Stimulated activated CD4-positive, alpha-beta T cell treated with anti-CD3 and anti-CD28 coated beads, Interleukin-12 subunit alpha, Interleukin-12 subunit beta, amount 100 ng/mL, for 4 hours (primary cell): Measurements from ENCODE around the gene TMEM26.

Experiments
- DNase-seq: peaks from one replicate; pipeline ENCODE4 v3.0.0-alpha.2; 2020

Gene TMEM26

DNA sequence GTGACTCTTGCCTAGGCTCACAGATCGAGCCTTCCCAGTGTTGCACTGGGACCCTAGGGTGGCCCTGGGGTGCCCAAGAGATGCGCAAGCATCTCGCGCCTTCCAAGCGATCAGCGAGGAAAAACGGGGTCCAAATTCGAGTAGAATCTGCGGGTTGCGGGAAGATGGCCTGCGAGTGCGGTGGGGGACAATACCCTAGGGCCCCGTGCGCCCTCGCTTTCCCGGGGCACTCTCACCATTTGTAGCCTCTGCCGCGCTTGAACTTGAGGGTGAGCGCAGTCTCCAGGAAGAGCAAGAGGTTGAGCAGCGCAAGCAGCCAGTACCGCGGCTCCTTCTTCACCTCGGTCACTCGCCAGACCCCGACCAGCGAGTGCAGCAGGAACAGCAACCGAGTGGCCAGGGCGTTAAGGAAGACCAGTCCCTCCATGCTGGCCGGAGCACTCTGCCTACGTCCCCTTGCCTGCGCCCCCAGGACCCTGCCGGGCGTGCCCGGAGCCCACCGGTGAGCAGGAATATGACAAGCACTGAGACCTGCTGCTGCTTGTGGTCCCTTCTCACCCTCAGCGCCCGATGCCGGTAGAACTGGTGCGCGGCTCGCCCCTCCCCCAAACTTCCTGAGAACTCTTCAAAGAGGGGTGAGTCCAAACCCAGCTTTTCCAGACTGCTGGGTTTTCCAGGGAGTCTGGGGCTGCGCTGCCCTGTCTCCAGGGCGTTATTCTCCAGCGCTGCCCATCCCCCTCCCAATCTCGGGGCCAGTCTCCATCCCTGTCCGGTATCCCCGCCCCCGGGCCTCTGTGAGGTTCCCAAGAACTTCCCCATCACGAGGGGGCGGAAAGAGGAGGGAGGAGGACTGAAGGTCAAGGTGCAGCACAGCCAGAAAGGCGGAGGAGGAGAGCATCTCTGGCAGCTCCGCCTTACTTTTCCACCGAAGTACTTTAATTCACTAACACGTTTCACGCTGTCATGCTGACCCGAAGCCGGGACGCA is at the start of gene TMEM26:
TMEM26 (minus strand) TSS at position 727 of the 987 bp plus-strand sequence; CDS start at position 427, 300 bp downstream.
- no peak for DNase-seq

DNA sequence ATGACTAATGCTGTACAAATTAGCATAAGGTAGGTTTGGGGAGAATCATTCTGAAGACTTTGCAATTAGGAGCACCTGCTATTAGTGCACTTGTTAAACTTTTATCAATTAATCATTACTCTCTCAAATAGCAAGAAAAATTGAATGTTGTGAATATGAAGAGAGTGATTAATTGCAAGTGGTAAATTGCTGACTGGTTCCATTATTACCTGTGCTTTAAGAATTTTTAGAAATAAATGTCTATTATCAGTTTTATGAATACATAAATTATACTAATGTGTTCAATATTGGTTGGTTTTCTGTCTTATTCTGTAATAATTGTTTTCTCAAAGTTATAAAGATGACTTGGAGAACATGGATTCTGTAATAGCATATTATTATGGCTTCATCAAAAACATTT is 47.3 kb upstream of the TMEM26 start:
- DNase-seq: no peak

DNA sequence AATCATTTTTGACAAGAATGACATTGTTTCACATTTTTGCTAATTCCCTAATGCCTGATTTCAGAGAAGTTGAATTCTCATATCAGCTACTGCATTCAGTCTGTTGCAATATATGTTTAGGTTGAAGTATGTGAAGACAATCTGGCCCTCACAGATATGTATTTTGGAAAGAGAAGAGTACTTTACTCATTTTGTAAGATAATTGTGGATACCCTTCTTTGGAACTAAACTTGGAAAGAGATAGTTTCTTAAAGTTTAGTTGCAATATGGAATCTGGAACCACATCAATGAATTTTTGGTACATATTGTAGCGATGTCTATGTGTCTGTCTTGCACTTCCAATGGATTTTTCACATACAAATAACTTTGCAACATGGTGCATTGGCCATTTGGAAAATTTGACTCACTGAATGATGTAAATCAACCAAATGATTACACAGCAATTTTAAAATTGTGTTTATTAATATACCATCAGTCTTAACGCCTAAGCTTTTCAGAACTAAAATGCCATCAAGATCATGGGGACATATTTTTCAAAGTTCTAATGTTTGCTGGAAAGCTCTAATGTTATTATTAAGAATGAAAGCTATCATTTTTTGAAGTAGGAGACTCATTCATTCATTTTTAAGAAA is 39.3 kb upstream of the TMEM26 start:
- DNase-seq: no peak

DNA sequence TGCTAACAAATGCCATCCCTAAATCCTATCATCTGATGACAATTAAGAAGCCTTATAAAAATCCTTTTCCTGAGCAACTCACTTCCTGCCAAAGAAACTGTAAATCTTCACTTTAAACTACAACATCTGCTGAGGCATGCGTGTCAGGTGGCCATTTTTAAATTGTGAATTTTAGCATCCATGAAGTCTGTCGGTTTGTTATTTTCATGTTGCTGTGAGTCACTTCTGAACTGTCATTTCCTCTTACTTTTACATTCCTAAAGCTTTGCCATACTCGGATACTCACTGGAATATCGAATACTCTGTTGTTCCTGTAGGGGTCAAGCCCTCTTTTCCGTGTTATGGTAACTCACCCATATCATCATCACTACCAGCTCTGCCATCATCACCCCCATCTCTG is 34.3 kb upstream of the TMEM26 start:
- no peak for DNase-seq

DNA sequence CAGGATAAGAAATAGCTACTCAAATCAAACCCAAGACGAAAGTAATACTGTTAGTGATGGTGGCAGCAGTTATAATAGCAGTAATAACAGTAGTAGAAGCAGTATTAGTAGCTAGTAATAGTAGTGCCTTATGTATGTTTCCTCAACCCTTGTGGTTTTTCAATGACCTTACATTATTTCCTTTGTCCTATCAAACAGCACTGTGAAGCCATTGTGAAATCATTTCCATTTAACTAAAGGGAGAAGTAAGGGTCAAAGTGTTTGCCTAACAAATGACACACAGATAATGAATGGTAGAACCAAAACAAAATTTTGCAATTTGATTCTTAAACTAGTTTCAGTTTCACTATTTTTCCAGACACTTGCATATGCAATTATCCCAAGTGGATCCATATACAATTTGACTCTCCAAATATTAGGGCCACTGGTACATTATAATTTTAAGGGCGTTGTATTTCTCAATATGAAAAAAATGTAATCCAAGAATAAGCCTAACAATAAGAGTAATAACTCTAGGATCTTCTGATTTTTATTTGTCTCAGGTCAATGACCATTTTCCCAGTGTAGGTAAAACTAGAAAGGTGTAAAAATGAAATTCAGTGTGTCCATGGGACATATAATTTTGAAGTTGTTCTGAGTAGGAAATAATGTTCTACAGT is 33.7 kb upstream of the TMEM26 start:
- DNase-seq: no peak

DNA sequence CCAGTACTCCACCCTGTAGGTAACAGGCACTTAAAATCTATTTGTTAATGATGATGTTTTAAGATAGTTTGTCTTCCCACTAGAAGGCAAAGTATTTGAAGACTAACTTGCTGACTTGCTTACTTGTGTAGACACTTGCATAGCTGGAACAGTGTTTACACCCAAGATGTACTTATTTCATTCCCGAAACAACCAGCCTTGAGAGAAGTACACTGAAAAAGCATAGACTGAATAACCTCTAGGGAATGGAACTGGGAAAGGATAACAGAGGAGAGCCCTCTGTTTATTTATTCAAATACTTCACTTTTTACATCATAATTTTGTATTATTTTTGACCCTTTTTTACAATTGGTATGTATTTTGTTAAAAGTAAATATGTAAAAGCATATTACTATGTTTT is 33.1 kb upstream of the TMEM26 start:
- DNase-seq: no peak

DNA sequence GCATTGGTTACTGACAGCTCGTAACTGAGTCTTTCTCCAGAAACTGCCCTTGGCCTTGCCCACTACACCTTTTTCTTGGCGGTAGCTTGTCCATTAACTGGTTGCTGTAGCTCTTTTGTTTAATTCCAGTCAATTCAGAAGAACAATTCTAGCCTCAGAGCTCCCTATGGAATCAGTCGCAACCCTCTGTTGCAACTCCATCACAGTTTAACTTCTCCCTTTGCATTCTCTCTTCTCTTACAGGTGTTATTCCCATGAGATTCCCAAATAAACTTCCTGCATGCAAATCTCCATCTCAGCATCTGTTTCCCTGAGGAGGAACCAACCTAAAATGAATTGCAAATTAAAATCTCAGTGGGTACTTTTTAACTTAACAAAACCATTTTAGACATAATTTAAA is 28.4 kb upstream of the TMEM26 start:
- no peak for DNase-seq

DNA sequence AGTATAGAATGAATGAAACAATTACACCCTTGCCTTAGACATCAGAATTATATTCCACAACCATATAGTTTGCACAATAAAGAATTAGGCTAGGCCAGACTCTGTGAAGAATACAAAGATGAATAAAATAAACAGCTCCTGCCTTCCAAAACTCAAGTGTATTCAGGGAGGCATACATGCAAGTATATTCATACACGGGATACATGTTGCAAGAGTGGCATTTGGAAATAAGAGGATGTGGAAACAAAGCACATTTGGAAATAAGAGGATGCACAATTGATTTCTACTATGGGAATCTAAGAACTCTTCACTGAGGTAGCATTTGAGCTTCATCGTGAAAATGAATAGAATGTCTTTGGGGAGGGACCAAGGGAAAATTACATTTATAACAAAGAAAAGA is 27.0 kb upstream of the TMEM26 start:
- DNase-seq: no peak

DNA sequence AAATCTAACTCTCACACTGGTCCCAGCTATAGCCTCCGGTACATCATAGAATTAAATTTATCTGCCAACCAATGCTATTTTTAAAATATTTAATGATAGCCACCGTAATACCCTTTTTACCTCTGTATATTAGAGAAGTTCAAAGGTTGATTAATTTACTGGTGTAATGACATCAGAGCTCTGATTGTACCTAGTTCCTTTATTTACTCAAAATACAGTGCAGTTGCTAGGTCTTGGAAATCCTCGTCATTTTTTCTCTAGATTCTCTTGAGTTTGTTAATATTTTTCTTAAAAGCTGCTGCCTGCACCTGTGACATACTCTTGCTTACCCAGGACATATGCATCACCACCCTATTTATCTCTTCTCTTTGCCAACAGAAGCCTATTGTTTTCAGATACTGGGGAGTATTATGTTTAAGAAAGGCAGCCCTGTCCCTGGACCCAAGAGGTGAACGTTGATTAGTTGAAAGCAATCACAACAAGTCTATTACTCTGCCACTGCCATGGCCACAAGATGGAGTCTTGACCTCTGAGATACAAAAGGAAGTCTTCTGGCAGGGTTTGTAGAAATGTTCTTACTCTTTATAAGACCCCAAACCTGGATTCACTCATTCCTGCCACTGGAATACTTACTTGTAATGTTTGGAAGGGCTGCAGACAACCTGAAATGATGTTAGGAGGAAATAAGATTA is 25.6 kb upstream of the TMEM26 start:
- no peak for DNase-seq

DNA sequence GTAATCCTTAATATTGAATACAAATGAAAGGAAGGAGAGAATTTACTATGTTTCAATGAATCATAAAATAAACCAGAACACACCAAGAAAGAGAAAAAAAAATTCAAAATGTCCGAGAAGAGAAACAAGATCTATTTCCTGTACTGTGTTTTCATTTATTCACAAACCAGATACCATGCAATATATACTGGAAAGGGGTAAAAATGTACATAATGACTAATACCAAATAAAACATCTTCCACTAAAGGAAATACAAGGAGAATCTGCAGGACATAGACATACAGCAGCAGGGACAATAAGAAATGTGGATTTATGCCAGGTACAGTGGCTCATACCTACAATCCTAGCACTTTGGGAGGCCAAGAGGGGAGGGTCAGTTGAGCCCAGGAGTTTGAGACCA is 24.3 kb upstream of the TMEM26 start:
- DNase-seq: no peak

DNA sequence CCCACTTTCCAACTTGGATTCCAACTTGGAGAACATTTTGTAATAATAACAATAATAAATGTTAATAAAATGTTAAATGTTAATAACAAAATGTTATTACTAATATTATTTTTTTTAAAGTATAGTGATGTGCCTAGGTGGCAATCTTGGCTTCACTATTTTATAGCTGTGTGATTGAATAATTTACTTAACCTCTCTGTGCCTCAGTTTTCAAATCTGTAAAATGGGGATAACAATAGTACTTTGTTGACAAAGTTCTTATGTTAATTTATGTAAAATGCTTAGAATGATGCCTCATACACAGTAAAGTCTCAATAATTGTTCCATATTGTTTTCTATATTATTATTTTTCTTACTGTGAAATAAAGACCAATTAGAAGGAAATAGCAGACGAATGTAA is 23.3 kb upstream of the TMEM26 start:
- no peak for DNase-seq

DNA sequence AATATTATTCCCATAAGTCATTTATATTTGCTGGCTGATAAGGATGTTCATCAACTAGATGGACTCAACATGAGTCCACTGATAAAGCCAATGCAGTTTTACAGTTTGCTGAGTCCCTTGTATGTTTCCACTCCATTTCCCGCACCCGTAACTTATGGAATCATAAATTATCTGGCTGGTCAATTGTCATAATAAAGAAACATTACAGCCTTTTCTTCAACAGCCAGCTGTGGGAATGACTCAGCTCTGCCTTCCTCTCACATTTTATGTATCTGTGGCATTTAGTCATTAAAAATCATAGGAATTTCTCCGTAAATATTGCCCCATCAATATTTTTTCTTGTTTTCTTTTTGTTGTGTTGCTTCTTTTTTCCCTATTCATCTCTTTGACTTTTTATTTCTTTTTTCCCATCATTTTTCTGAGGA is 22.3 kb upstream of the TMEM26 start:
- DNase-seq: no peak

DNA sequence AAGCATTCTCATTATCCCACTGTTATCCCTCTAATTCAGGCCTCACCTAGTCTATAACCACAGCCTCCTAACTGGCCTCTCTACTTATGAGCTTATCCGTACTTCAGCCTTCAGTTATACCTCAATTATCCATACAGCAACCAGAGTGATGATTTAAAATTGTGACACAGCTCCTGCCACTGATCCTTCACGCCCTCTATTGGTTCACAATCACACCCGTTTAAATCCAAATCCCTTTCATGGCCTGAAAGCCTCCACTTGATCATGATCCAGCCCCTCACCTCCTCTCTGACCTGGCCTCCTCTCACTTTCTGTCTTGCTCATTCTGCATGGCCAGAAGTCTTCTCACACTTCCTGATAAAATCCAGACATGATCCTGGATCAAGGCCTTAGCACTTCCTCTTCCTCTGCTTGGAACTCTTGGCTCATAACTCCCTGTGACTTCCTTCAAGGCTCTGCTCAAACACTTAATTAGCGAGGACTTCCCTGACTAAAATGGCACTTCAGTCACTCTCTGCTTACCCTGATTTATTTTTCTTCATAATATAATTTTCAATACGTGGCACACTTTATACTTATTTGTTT is 19.0 kb upstream of the TMEM26 start:
- no peak for DNase-seq

DNA sequence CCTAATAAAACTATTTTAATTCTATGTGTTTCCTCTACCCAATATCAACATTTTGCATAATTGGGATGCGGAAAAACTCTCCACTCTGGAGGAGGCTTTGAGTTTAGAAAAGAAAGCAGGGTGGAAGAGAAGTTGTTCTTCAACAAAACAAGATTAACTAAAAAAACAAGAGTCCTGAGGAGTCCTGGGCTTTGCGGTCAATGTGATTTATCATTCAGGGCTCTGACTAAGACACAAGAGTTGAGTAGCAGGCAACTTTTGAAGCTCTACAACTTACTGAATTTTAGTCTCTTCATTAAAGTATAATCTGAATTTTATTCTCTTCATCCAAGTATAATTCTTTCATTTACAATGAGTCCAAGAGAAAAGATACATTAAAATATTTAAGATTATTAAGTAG is 18.3 kb upstream of the TMEM26 start:
- DNase-seq: no peak

DNA sequence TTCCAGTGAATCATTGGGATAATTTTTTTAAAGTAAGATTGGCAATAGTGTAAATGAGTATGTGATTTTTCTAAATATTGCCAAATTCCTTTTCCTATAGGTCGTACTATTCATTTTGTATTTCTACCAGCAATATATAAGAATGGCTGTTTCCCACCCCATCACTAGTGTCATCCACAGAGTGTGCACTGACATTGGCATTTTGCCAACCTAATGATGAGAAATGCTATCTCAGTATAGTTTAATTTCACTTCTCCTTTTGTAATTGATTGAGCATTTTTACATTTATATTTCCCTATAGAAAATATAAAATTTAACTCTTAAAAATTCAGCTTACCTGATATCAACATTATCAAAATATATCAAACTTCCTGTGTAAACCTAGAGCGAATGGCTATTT is 17.6 kb upstream of the TMEM26 start:
- no peak for DNase-seq

DNA sequence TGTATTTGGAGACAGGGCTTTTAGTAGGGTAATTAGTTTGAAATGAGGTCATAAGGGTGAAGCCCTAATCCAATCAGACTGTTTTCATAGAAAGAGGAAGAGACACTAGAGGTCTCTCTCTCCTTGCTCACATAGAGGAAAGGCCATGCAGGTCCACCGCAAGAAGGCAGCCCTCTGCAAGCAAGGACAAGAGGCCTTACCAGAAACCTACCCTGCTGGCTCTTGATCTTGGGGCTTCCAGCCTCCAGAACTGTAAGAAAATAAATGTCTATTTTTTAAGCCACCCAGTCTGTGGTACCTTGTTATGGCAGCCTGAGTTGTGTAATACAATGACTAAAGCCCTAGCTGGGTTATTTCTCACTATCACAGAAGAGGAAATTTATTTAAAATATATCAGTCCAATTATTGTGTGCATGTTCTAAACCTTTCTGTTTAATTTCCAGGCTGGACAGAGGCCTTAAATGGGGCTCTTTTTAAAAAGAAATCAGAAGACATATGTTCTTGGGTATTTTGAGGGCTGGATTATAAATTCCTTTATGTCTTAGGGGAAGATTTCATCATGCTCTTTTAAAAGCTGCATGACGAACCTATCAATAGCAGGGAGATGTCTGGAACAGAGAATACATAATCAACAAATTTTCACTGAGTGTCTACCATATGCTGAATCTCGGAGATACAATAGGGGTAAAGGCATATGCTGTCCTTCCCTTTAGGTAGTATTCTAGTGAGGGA is 12.9 kb upstream of the TMEM26 start:
- DNase-seq: no peak

DNA sequence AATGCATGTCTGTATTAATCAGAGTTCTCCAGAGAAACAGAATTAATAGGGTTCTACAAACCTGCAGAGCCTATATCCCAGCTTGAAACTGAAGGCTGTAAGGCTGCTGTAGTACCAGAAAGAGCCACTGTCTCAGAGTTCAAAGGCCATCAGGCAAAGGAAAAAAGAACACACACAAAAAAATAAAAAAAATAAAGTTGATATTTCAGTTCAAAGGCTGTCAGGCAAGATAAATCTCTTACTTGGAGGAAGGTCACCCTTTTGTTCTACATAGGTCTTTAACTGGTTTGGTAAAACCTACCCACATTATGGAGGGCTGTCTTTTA is 12.0 kb upstream of the TMEM26 start:
- no peak for DNase-seq

DNA sequence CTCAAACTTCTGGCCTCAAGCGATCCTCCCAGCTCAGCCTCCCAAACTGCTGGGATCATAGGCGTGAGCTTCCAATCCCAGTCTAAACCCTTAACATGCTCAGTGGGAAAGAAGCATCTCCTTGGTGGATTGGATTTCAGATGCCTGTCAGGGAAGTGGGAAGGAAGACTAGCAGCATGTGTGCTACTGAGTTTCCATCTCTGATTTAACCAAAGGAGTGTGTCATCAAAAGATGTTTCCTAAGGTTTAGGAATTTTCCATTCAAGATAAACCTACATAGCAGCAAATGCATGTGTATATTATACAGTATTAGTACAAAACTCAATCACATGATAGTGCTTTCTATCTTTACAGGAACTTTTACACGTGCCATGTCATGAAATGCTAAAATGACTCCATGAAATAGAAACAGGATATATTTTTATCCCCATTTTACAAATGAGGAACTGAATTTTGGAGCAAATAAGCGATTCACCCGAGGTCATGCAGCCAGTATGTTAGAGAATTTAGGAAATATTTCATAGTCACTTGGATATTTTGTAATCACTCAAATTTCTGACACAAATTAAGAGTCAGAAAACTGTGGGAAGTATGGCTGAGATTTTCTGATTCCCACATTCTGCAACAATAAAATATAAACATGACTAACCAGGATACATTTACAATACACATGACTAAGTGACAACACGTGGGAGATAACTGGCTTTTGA is 11.4 kb upstream of the TMEM26 start:
- DNase-seq: no peak

DNA sequence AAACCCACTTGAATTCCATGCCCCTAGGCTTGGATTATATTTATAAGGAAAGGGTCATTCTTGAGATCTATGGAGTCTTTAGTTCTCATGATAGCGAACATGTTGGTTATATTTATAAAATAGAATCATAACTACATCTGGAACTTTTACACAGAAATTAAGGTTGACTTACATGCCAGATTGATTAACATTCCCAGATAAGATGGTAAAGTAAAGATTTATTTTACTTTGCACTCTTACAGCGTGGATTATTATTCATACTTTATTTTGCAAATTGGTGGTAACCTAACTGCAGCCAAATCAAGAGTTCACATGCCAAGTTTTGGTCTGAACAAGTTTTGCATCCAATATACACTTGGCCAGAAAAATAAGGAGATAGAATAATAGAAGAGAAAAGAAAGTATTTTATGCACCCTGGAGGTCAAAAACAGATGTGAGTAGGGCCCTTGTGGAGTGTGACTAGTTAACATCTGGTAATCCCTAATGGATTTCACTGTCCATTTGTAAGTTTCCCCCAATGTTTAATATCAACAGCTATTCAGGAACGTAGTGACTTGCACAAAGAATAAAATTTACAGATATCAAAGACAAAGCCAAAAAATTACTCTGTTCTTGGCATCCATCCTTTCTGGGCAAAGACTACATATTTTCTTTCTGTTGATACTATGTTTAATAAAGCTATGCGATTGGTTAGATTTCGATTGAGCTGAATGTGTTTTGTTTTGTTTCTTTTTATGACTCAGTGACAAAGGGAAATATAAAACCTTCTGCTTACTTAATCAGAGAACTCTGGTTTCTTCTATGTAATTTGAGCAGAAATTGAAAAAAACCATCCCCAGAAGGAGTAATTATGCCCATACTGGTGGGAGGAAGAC is 10.1 kb upstream of the TMEM26 start:
- DNase-seq: no peak

DNA sequence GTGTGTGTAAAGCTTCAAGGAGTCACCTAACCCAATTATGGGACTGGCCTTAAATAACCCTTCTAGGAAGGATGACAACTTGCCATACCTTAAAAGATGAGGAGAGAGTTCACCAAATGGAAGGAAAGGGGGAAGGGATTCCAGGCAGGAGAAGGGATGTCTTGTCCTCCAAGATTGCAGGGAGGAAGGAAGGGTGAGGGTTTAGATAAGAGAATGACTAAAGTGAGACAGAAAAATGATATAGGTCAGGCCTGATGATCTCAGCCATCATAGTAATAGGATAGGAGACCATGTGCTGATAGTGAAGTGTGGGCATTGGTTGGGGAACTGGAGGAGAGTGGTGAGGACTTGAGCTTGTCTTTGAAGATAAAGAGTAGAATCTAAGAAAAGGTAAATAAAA is 7.7 kb upstream of the TMEM26 start:
- DNase-seq: no peak

DNA sequence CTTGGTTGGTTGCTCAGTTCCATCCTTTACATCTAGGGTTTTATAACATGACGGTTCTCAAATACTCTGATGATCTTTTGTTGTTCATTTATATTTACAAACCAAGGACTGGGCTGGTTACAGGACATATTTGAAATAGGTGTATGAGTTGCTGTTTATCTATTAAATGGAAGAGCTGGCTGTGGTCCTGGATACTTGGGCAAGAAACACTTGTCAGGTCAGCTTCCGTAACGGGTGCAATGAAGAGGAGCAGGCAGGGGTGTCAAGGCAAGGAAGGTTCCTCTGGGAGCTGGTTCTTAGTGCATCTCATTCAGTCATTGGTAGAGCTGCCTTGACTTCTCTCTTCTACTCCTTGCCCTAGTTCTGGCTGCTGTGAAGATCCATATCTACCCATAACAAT is 4.8 kb upstream of the TMEM26 start:
- no peak for DNase-seq
